Activated T-cell treated with anti-CD3 and anti-CD28 coated beads, Interleukin-2, amount 50 U/mL, for 48 hours (primary cell): ENCODE data around the gene PLCH1.

Experiments
- DNase-seq, 2 experiments: peaks; one replicate each; pipeline ENCODE4 v3.0.0-alpha.2; 2020

Gene PLCH1

GRCh38 chr3:155453512-155453911 lies 291.4 kb downstream of the PLCH1 start:
- no peak for DNase-seq

GRCh38 chr3:155449613-155450267 lies 295.1 kb downstream of the PLCH1 start:
- no peak for DNase-seq

- no peak for DNase-seq
Observed at GRCh38 chr3:155448531-155448930, 296.3 kb downstream of the PLCH1 start.

GRCh38 chr3:155446366-155446765 lies 298.5 kb downstream of the PLCH1 start:
- no peak for DNase-seq

- DNase-seq = no peak
Observed at GRCh38 chr3:155444771-155445170, 300.1 kb downstream of the PLCH1 start.

- no peak for DNase-seq
Observed at GRCh38 chr3:155443815-155444214, 301.1 kb downstream of the PLCH1 start.

GRCh38 chr3:155442072-155442471 lies 302.8 kb downstream of the PLCH1 start:
- no peak for DNase-seq

GRCh38 chr3:155441506-155441905 lies 303.4 kb downstream of the PLCH1 start:
- DNase-seq = no peak

- no peak for DNase-seq
Observed at GRCh38 chr3:155441026-155441425, 303.8 kb downstream of the PLCH1 start.

- no peak for DNase-seq
Observed at GRCh38 chr3:155435821-155436220, 309.1 kb downstream of the PLCH1 start.

- no peak for DNase-seq
Observed at GRCh38 chr3:155431856-155432570, 312.9 kb downstream of the PLCH1 start.

GRCh38 chr3:155428563-155428962 lies 316.3 kb downstream of the PLCH1 start:
- DNase-seq = no peak

- no peak for DNase-seq
Observed at GRCh38 chr3:155426524-155427230, 318.2 kb downstream of the PLCH1 start.

GRCh38 chr3:155425396-155425795 lies 319.5 kb downstream of the PLCH1 start:
- no peak for DNase-seq

- DNase-seq = no peak
Observed at GRCh38 chr3:155424323-155424710, 320.6 kb downstream of the PLCH1 start.

- DNase-seq = no peak
Observed at GRCh38 chr3:155423526-155424322, 321.1 kb downstream of the PLCH1 start.

GRCh38 chr3:155420881-155421486 lies 323.9 kb downstream of the PLCH1 start:
- no peak for DNase-seq

GRCh38 chr3:155420406-155420805 lies 324.5 kb downstream of the PLCH1 start:
- DNase-seq = no peak

- DNase-seq = no peak
Observed at GRCh38 chr3:155418407-155418806, 326.5 kb downstream of the PLCH1 start.

- no peak for DNase-seq
Observed at GRCh38 chr3:155417119-155417517, 327.8 kb downstream of the PLCH1 start.

GRCh38 chr3:155416500-155417118 lies 328.3 kb downstream of the PLCH1 start:
- no peak for DNase-seq

- DNase-seq = no peak
Observed at GRCh38 chr3:155412904-155413303, 332.0 kb downstream of the PLCH1 start.
